DMS53 treated with DMSO at 0.1 percent for 48 hours (cell line): Measurements from ENCODE around the gene KRT71.
"Not testable (repeated sequence)": the region's sequence is repeated elsewhere in the genome, so short reads cannot be mapped to it uniquely, and the experiment has no call there.

Source experiments
- DNase-seq: peaks from one replicate; lab custom pipeline; 2025; ENCODE audit not compliant: unreplicated experiment; lab: John Stamatoyannopoulos, UW

Gene KRT71

GRCh38 chr12:52552681-52553195 is at the start of gene KRT71:
KRT71 (minus strand) TSS chr12:52553145; CDS start chr12:52553077, 68 bp downstream.
- DNase-seq: no peak

DNA sequence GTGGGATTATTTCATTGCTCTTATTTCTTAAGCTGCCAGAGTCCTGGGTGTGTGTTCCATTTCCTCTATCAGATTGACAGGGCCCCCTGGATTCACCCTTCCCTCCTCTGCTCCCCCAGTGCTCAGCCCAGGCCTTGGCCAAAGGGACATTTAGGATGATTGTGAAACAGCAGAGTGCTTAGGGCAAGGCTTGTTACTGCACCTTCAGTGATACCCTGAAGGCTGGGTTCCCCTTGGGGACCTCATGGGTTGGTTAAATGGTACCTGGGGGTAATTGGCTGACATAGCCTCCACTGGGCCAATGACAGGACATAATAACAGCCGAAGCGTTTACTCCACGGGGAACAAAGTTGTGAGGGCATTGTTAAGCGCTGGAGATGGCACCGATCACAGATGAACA is 49.6 kb upstream of the KRT71 start:
- no peak for DNase-seq

GRCh38 chr12:52601671-52602070 is 48.7 kb upstream of the KRT71 start:
- no peak for DNase-seq

DNA sequence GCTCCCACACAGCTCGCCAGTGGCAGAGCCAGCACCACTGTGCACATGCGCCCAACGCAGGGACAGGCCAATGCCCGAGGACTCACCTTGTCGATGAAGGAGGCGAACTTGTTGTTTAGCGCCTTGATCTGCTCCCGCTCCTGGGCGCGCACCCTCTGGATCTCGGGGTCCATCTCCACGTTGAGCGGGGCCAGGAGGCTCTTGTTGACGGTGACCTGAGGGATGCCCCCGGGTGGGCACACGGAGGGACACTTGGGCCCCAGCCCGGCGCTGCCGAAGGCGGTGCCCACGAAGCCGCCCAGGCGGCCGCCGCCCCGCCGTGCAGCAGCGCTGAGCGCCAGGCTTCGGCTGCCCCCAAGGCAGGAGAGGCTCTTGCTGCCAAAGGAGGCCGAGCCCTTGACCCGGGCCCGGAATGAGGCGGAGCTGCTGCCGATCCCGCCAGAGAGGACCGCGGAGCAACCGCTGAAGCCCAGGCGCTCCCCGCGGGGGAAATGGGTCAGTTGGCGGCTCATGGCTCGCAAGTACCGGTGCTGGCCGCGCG is 48.1 kb upstream of the KRT71 start, which contains the start of gene KRT72:
Gene KRT72, minus strand, starts transcription at position 523 of the 541 bp plus-strand sequence. Its CDS starts 11 bp downstream, at position 512.
- DNase-seq: no peak

GRCh38 chr12:52600475-52600874 is 47.5 kb upstream of the KRT71 start:
- no peak for DNase-seq

- DNase-seq: no peak
Observed at GRCh38 chr12:52600071-52600470, 47.1 kb upstream of the KRT71 start.

DNA sequence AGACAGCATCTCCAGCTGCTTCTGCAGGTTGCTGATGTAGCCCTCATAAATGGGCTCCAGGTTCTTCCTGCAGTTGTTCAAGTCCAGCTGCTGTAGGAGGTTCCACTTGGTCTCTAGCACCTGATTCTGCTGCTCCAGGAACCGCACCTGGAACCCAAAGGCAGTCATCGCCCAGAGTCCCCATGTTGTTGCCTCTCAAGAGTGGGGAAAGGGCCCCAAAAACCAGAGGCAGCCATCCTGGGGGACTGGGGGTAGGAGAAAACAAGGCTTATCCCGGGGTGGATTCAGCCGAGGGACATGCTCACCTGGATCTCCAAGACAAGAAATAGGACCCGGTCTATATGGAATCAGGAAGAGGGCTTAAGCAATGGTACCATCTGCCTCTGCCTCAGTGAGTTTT is 46.0 kb upstream of the KRT71 start:
- no peak for DNase-seq

- DNase-seq: not testable (repeated sequence)
Observed at GRCh38 chr12:52594237-52594636, 41.3 kb upstream of the KRT71 start.

GRCh38 chr12:52591521-52591920 is 38.6 kb upstream of the KRT71 start:
- DNase-seq: no peak

- no peak for DNase-seq
Observed at GRCh38 chr12:52590021-52590420, 37.1 kb upstream of the KRT71 start.

GRCh38 chr12:52587563-52587962 is 34.6 kb upstream of the KRT71 start:
- no peak for DNase-seq

- no peak for DNase-seq
Observed at GRCh38 chr12:52585946-52586345, 33.0 kb upstream of the KRT71 start.

GRCh38 chr12:52585066-52585465 is 32.1 kb upstream of the KRT71 start:
- no peak for DNase-seq

- no peak for DNase-seq
Observed at GRCh38 chr12:52584156-52584682, 31.3 kb upstream of the KRT71 start.

DNA sequence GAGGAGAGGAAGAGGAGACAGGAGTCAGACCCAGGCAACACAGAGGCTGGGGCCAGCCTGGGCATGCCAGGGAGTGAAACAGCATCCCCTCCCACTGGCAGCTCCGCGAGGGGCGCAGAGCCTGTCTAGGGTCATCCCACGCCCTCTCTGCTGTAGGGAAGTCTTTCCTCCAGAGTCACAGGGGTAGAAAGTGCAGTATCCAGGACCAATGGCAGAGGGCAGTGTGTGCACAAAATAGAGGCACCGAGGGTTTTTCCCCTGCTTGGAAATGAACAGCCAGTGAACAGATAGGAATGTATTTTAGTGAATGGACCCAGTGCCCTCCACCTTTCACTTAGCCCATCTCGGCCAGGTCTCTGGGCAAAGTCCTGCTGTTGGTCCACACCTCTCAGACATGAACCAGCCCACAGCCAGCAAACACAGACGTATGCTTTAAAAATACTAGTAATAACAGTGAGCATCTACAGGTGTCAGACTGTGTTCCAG is 30.1 kb upstream of the KRT71 start:
- DNase-seq: peak; percentile 41

DNA sequence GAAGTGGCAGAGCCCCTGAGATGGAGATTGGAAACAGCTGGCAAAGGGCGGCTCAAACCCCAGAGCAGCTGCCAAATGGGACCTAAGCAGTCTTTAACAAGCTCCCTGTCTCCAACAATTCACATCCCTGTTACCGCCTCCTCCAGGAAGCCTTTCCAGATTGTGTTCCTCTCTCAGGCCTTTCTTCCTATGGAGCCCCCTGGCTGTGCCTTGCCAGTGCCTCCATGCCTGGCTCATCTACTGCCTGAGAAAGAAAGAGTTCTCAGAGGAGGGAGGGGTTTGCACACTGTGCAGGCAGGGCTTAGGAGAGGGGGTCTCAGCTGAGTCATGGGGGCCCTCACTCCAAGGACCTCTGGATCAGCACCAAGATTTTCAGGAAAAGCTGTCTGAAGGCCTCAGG is 29.5 kb upstream of the KRT71 start:
- no peak for DNase-seq

GRCh38 chr12:52581481-52581880 is 28.5 kb upstream of the KRT71 start:
- no peak for DNase-seq

DNA sequence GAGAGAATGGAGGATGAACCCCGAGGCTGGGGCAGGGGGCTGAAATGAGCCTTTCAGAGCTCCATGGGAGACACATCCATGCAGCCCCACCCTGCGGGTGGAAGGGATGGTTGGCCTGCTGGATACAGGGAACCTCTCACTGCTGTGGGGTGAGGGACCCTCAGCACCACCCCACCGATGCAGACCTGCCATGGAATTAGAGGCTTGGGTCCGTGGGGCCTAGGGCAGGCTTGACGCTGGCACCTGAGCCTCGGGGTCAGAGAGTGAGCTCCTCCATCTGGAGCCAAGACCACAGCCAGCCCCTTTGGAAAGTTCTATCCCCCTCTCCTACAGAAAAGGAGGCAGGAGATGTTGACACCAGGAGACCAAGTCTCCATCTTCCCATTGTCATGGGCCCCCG is 28.1 kb upstream of the KRT71 start:
- DNase-seq: no peak

DNA sequence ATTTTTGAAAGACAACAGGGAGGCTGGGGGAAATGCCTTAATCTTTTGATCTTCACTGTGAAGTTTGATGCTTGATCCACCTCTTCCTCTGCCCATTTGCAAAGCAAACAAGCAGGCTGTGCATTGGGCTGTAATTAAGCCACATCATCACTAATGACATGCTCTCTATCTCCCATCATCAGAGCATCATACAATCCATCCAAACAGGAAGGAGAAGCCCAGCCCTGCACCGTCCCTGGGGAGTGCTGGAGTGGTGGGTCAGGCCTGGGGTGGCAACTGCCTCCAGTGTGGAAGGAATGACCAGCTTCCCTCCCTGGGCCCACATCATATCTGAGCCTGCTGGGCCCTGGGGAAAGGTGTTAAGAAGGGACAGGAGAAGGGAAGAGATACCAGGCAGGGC is 27.6 kb upstream of the KRT71 start:
- no peak for DNase-seq

DNA sequence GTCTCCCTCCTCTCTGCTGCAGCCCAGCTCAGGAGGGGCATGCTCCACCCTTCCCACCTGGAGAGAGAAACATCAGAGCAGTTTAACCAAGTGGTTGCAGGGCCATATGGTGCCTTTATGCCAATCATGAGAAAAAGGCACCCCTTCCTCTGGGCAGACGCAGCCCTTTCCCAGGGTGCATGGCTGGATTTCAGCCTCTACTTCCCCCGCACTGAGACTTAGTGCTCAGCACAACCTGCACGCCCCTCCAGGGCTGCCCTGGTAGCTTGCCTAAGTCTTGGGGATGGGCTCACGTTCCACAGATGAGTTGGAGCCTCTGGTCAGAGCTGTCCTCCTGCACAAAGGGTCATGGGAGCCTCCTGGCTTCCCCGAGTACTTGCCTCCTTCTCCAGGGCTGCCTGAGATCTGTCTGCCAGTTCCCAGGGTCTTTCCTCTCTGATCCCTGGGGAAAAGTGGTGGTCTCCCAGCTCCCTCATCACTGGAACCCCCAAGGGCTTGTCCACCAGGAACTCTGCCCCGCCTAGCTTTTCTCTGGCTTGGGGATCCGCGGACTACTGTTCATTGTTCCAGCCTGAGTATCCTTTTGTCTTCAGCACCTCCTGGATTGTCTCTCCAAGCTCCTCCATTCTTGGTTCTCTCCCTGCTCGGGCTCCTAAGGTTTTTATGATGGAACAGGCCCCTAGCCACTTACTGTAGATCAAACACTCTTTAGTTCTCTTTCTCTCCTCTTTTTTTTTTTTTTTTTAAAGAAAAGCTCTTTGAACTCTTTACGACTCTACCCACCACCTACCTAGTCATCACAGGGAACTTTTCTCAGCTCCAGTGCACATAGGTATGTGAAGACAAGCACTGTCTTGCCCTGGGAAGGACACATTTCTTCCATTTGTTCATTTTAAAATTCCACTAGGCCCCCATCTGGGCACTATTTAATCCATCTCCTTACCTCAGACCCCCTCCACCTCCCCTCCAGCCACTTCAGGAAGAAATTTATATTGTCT is 26.8 kb upstream of the KRT71 start:
- DNase-seq: no peak

GRCh38 chr12:52578469-52578868 is 25.5 kb upstream of the KRT71 start:
- no peak for DNase-seq

DNA sequence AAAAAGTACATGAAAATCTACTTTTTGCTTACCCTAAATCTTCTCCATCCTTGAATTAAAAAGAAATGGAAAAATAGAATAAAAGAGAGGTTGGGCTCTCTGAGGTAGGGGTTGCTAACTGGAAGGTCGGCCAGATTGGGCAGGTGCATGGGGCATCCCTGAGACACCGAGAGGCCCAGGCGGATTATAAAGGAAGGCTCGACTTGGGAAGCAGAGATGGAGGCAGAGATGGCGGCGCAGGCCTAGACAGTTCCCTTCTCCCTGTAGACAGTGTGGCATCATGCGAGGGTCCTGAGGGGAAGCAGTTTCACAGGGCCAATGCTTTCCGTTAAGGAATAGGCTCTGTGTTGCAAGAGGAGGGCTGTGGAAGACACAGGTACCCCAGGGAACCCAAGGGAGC is 24.4 kb upstream of the KRT71 start:
- DNase-seq: no peak
